Skeletal muscle tissue (tissue), 4 donors: ENCODE data around the gene ADAMTS4. TPM values are rescaled to one million over a fixed set of nuclear protein-coding genes. Genes with fewer than 3 reads are reported as not detected.

Experiments used
- H3K27ac ChIP-seq: one replicate; pipeline ENCODE4 v1.7.0; 2013; ENCODE audit warnings: mild to moderate bottlenecking, low read depth, low read length, inconsistent platforms
- H3K27me3 ChIP-seq, 3 donors: one replicate each; pipeline ENCODE4 v1.7.0; 2013; ENCODE audit warnings: low read length in 3 of 3; ENCODE audit not compliant: control insufficient read depth in 3 of 3, insufficient read depth in 3 of 3
- H3K36me3 ChIP-seq, 3 donors: one replicate each; pipeline ENCODE4 v1.7.0; 2013; ENCODE audit warnings: low read length in 3 of 3; ENCODE audit not compliant: control insufficient read depth in 3 of 3, insufficient read depth in 3 of 3
- H3K4me1 ChIP-seq, 3 donors: one replicate each; pipeline ENCODE4 v1.7.0; 2013; ENCODE audit warnings: low read length in 3 of 3, mild to moderate bottlenecking in 3 of 3; ENCODE audit not compliant: control insufficient read depth in 3 of 3, insufficient read depth in 3 of 3
- H3K4me3 ChIP-seq, 3 donors: one replicate each; pipeline ENCODE4 v1.7.0; 2013; ENCODE audit warnings: low read length in 3 of 3
- H3K9ac ChIP-seq, 3 donors: one replicate each; pipeline ENCODE4 v1.7.0; 2013; ENCODE audit warnings: low read length in 3 of 3, mild to moderate bottlenecking in 3 of 3, moderate library complexity in 2 of 3, low read depth in 1 of 3
- H3K9me3 ChIP-seq, 3 donors: one replicate each; pipeline ENCODE4 v1.7.0; 2013; ENCODE audit warnings: low read length in 3 of 3; ENCODE audit not compliant: control insufficient read depth in 3 of 3
- total RNA-seq: library from RNA; depleted of rRNA; stranded (reverse); fragments of >200 nt; gene quantifications from one replicate; pipeline ENCODE4 v1.2.3, GENCODE V29; 2014
- donor health status: Osteomylitis.

The ADAMTS4 gene
- total RNA-seq, 1 donor from 2014 or later = 4.7 TPM

DNA sequence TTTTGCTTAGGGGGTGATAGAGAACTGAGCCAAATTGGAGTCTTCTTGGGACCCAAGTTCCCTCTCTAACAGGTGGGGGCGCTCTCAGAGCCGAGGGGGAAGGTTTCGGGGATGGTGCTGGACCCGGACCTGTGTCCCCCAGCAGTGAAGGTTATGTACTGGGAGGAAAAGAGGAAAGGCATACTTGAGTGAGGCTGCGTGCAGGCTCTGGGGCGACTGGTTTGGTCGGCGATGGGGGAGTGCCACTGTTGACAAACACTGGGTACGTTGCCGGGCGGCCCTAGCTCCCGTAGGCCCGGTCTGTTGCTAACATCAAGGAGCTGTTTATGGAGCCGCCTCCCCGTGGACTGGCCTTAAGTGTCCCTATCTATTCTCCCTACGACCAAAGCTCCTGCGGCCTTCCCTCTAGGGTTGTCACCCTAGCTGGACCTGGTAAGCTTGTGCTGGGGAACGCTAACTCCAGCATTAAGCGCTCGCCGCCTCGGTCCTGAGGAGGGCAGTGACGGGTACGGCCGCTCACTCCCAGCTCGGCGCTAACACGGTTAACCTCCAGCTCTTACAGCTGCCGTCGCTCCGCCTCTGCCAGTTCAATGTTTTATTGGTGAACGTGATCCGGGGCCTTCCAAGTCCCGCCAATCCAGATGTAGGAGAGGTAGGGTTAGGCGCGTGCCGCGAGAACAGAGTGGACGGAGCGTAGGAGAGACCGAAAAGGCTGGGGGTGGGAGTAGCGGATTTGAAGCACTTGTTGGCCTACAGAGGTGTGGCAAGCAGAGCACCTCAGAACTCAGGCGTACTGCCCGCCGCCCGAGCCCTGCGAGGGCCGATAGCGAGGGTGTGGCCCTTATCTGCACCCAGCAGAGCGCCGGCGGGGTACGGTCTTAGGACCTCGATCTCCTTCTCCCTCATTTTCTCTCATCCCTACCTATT lies 32.8 kb downstream of the ADAMTS4 start, which contains the start of gene PPOX:
TSS of gene PPOX (plus strand) at position 685 of the 927 bp plus-strand sequence. CDS start 422 bp downstream, outside the sequence.
- H3K36me3 ChIP-seq = peaks cover 42 to 61% (median 47%) of the 10 kb centered on the region in 3 donors
- no peaks in the 10 kb centered on the region for H3K9me3 ChIP-seq
- peaks cover 24 to 27% (median 26%) of the 10 kb centered on the region in 3 donors for H3K4me1 ChIP-seq
- no peaks in the 10 kb centered on the region for H3K27me3 ChIP-seq
- peak within 1 kb of the TSS; percentile 91 to 96 (median 95) for H3K4me3 ChIP-seq
- H3K9ac ChIP-seq = peak within 1 kb of the TSS; percentile 92 to 94 (median 94)
- peak within 1 kb of the TSS; percentile 90 for H3K27ac ChIP-seq

DNA sequence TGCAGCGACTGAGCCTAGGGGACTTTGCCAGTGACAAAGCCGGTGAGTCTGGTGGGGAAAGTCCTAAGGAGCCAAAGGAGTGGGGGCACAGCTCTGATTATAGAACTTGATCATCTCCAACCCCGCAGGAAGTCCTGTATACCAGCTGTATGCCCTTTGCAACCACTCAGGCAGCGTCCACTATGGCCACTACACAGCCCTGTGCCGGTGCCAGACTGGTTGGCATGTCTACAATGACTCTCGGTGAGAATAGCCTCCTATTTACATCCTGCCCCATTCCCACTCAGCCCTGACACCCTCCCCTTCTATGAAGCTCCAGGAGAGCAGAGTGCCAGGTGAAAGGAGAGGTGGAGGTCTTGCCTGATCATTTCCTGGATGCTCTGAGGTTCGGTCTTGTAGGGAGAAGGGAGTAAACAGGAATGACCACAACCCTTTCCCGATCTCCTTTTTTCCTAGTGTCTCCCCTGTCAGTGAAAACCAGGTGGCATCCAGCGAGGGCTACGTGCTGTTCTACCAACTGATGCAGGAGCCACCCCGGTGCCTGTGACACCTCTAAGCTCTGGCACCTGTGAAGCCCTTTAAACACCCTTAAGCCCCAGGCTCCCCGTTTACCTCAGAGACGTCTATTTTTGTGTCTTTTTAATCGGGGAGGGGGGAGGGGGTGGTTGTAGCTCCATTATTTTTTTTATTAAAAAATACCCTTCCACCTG lies 33.8 kb downstream of the ADAMTS4 start:
- Histone ChIP-seq H3K9me3 (no peaks in the 10 kb centered on the region), H3K27ac (peak overlapping the region; percentile 90), H3K4me1 (peaks cover 34 to 37% (median 36%) of the 10 kb centered on the region in 3 donors), H3K36me3 (peaks cover 38 to 58% (median 43%) of the 10 kb centered on the region in 3 donors), H3K27me3 (no peaks in the 10 kb centered on the region), H3K4me3 (peak overlapping the region; percentile 91 to 96 (median 95)), H3K9ac (peak overlapping the region; percentile 92 to 94 (median 94))

DNA sequence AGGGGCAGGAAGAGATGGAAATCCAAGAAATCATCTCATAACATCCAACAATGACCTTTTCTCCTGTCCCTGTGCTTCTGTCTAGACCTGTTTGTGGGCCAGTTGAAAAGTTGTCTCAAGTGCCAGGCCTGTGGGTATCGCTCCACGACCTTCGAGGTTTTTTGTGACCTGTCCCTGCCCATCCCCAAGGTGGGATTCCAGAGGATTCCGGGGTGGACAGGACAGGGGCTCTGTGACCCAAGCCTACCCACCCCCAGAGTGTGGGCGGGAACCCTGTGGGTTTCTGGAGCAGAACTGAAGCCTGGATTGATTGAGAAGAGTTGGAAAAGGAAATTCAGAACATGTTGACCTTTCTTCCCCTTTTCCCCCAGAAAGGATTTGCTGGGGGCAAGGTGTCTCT lies 35.1 kb downstream of the ADAMTS4 start:
- Histone ChIP-seq H3K9ac (no peak overlapping the region), H3K27ac (no peak overlapping the region), H3K4me1 (peaks cover 40 to 45% (median 43%) of the 10 kb centered on the region in 3 donors), H3K27me3 (no peaks in the 10 kb centered on the region), H3K4me3 (no peak overlapping the region), H3K9me3 (no peaks in the 10 kb centered on the region), H3K36me3 (peaks cover 30 to 47% (median 36%) of the 10 kb centered on the region in 3 donors)

DNA sequence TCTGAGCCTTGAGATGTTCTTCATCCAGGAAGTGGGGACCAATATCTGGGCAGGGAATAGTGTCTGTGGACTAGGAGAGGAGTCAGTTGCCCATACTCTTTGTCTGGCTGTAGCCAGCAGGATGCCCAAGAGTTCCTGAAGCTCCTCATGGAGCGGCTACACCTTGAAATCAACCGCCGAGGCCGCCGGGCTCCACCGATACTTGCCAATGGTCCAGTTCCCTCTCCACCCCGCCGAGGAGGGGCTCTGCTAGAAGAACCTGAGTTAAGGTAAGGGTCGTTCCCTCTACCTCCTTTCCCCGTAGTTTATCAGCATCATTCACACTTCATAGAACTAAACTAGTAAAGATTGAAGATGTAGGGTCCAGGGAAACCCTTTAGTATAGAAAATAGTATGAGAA lies 36.0 kb downstream of the ADAMTS4 start:
- Histone ChIP-seq H3K27me3 (no peaks in the 10 kb centered on the region), H3K36me3 (peaks cover 37 to 51% (median 39%) of the 10 kb centered on the region in 3 donors), H3K9me3 (no peaks in the 10 kb centered on the region), H3K9ac (no peak overlapping the region), H3K4me1 (peaks cover 43 to 52% (median 46%) of the 10 kb centered on the region in 3 donors), H3K4me3 (no peak overlapping the region), H3K27ac (no peak overlapping the region)

DNA sequence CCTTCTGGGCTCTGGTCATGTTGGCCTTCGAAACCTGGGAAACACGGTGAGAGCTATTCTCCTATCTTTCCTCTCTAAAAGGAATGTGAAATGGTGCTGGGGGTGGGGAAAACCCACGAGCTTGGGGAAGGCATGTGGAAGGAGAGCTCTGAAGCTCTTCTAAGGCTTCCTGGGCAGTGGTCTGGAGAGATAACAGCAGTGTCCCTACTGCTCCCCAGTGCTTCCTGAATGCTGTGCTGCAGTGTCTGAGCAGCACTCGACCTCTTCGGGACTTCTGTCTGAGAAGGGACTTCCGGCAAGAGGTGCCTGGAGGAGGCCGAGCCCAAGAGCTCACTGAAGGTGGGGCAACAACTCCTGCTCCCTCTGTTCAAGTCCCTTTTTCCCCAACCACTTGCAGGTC lies 36.8 kb downstream of the ADAMTS4 start:
- no peaks in the 10 kb centered on the region for H3K9me3 ChIP-seq
- H3K27me3 ChIP-seq = no peaks in the 10 kb centered on the region
- H3K36me3 ChIP-seq = peaks cover 40 to 54% (median 43%) of the 10 kb centered on the region in 3 donors
- H3K27ac ChIP-seq = no peak overlapping the region
- H3K4me1 ChIP-seq = peaks cover 36 to 50% (median 41%) of the 10 kb centered on the region in 3 donors
- H3K9ac ChIP-seq = peak overlapping the region in 1 of 3 donors; percentile 33
- H3K4me3 ChIP-seq = no peak overlapping the region

- peak overlapping the region in 2 of 3 donors; percentile 8 to 33 for H3K9ac ChIP-seq
- peaks cover 33 to 46% (median 37%) of the 10 kb centered on the region in 3 donors for H3K4me1 ChIP-seq
- H3K27me3 ChIP-seq = no peaks in the 10 kb centered on the region
- H3K4me3 ChIP-seq = no peak overlapping the region
- peaks cover 43 to 58% (median 46%) of the 10 kb centered on the region in 3 donors for H3K36me3 ChIP-seq
- H3K27ac ChIP-seq = no peak overlapping the region
- H3K9me3 ChIP-seq = no peaks in the 10 kb centered on the region
Observed at GRCh38 chr1:161161652-161162051, 37.2 kb downstream of the ADAMTS4 start.

DNA sequence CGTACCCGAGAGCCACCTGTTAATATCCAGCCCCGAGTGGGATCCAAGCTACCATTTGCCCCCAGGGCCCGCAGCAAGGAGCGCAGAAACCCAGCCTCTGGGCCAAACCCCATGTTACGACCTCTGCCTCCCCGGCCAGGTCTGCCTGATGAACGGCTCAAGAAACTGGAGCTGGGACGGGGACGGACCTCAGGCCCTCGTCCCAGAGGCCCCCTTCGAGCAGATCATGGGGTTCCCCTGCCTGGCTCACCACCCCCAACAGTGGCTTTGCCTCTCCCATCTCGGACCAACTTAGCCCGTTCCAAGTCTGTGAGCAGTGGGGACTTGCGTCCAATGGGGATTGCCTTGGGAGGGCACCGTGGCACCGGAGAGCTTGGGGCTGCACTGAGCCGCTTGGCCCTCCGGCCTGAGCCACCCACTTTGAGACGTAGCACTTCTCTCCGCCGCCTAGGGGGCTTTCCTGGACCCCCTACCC lies 38.1 kb downstream of the ADAMTS4 start:
- peaks cover 43 to 58% (median 46%) of the 10 kb centered on the region in 3 donors for H3K36me3 ChIP-seq
- H3K9ac ChIP-seq = peak overlapping the region in 1 of 3 donors; percentile 45

GRCh38 chr1:161159913-161160243 lies 39.0 kb downstream of the ADAMTS4 start:
- H3K9ac ChIP-seq = peak overlapping the region; percentile 80 to 93 (median 91)
- peaks cover 40 to 55% (median 46%) of the 10 kb centered on the region in 3 donors for H3K36me3 ChIP-seq
- H3K4me3 ChIP-seq = peak overlapping the region; percentile 79 to 98 (median 97)
- H3K27ac ChIP-seq = peak overlapping the region; percentile 79
- H3K4me1 ChIP-seq = peaks cover 27 to 43% (median 29%) of the 10 kb centered on the region in 3 donors
- no peaks in the 10 kb centered on the region for H3K27me3 ChIP-seq
- no peaks in the 10 kb centered on the region for H3K9me3 ChIP-seq

More for the DNA sequence above, 38.1 kb downstream of the ADAMTS4 start:
- peak overlapping the region in 1 of 3 donors; percentile 97 for H3K4me3 ChIP-seq
- no peaks in the 10 kb centered on the region for H3K9me3 ChIP-seq
- H3K27ac ChIP-seq = no peak overlapping the region
- no peaks in the 10 kb centered on the region for H3K27me3 ChIP-seq
- peaks cover 32 to 45% (median 33%) of the 10 kb centered on the region in 3 donors for H3K4me1 ChIP-seq

DNA sequence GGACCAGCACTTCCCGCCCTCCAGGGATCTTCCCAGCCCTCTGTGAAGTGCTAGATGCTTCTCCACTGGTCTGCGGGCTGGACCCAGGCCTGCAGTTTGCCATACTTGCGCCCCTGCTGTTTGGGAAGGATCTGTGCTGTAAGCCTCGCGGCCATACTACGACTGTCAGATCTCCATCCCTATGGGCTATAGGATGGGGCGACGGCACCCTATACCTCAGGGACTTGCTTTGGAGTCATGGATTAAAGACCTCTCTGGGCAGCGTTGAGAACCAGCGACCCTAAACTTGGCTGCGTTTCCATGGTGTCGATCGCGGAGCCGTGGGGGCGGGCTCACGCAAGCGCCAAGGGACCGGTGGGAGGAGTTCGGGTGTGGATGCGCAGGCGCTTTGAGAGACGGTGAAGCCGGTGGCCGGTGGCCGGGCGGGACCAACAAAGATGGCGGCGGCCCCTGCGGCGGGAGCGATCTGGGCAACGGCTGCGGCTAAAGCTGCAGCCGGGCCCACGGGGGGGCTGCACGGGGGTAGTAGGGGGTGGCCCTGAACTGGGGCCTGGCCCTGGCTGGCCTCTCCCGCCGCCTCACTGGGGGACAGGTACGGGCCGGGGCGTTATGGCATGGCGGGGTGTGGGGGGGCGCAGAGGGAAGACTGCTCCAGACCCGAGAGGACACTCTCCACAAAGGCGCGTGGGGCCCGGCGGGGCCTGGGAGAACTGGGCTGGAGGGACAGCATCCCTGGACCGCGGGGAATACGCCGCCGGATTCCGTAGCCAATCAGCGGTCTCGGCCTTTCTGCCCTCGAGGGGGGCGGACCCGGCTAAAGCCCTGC lies 39.6 kb downstream of the ADAMTS4 start, which contains the start of gene USP21:
TSS of gene USP21 (plus strand) at position 414 of the 826 bp plus-strand sequence. CDS start 1,141 bp downstream, outside the sequence.
- H3K4me1 ChIP-seq = peaks cover 31 to 47% (median 35%) of the 10 kb centered on the region in 3 donors
- no peaks in the 10 kb centered on the region for H3K27me3 ChIP-seq
- peak within 1 kb of the TSS; percentile 79 for H3K27ac ChIP-seq
- peak within 1 kb of the TSS; percentile 79 to 98 (median 97) for H3K4me3 ChIP-seq
- H3K9ac ChIP-seq = peak within 1 kb of the TSS; percentile 91 to 93 (median 91)
- peaks cover 38 to 51% (median 43%) of the 10 kb centered on the region in 3 donors for H3K36me3 ChIP-seq
- H3K9me3 ChIP-seq = no peaks in the 10 kb centered on the region
